Retinal pigment epithelial cell (primary cell): Measurements from ENCODE around the gene PPP2R5C.

ENCODE experiments used
- DNase-seq: peaks from one replicate; pipeline ENCODE4 v3.0.0-alpha.2; 2010; ENCODE audit warnings: low read depth
- H3K4me3 ChIP-seq: 2 replicates; pipeline ENCODE4 v1.5.1; 2011; ENCODE audit warnings: mild to moderate bottlenecking, low read length, control low read depth, moderate library complexity
- TF ChIP-seq, protein P1 (sequence below): conservative IDR thresholded peaks from 2 replicates; pipeline ENCODE4 v1.5.1; 2011; ENCODE audit warnings: low read depth, low read length, control low read depth, inconsistent platforms

PPP2R5C gene

DNA sequence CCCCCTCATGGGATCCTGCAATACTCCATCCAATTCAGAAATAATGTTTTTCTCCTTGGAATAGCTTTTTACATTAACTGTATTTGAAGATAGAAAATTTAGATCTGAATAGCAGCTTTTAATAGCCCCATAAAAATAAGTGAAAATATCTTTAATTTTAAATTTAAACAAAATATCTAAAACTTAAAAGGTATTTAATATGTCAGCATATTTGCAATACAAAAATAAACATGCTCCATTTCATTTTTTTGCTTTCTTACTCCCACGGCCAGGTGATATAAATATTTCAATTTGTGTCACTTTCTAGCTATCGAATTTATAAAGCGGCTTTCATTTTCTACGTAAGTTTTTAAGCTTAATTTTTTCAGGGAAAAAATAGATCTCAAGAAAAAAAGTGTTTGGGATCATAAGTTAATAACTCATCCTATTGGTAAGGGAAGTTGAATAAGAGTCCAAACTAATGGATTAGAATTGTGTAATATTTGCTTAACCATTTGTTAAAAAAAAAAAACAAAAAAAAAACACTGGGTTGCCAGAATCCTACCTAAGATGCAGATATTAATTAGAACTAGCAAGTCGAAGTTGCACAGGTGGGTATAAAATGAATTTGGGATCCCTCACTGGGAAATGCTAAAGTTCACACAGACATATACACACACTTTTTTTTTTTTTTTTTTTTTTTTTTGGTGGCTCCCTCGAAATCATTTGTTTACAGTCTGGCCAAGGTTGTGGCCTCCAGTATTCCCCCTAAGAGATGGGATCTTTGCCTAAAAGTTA, 47.6 kb downstream of the PPP2R5C start:
- DNase-seq: no peak
- TF ChIP-seq, protein P1, sequence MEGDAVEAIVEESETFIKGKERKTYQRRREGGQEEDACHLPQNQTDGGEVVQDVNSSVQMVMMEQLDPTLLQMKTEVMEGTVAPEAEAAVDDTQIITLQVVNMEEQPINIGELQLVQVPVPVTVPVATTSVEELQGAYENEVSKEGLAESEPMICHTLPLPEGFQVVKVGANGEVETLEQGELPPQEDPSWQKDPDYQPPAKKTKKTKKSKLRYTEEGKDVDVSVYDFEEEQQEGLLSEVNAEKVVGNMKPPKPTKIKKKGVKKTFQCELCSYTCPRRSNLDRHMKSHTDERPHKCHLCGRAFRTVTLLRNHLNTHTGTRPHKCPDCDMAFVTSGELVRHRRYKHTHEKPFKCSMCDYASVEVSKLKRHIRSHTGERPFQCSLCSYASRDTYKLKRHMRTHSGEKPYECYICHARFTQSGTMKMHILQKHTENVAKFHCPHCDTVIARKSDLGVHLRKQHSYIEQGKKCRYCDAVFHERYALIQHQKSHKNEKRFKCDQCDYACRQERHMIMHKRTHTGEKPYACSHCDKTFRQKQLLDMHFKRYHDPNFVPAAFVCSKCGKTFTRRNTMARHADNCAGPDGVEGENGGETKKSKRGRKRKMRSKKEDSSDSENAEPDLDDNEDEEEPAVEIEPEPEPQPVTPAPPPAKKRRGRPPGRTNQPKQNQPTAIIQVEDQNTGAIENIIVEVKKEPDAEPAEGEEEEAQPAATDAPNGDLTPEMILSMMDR: no peak
- peak overlapping the region; percentile 95 for H3K4me3 ChIP-seq

DNA sequence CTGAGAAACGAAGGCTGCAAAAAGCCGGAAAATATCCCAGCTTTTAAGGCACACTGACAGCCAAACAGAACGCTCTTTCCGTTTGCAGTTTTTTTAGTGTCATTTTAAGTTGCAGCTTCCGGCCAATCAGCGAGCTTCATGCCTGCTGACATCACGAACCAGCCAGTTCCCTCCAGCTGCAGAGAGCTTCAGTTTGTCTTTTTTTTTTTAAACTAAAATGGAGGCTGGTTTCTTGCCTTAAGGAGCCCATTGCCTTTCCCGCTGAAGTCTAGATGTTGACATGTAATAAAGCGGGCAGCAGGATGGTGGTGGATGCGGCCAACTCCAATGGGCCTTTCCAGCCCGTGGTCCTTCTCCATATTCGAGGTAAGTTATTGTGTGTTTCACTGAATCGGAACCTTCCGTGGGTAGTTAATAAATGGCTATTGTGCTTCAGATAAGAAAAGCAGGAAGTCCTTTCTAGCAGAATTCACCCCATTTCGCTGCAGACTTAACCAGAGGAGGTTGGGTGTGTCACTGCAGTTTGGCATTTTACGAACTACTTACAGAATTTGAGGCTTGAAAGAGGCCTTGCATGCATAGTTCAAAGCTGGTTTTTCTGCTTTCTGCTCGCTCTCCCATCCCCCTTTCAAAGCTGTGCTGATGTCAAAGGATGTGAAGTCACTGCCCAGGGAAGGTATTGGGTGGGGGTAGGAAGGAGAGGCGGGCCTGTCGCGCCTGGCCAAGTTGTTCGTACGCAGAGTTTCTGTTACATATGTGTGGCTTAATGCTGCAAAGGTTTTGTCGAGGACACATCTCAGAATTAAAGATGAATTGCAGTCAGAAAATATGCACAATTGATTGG, 48.4 kb downstream of the PPP2R5C start:
- DNase-seq: peak; percentile 82
- TF ChIP-seq, protein P1: no peak
- H3K4me3 ChIP-seq: peak overlapping the region; percentile 95

DNA sequence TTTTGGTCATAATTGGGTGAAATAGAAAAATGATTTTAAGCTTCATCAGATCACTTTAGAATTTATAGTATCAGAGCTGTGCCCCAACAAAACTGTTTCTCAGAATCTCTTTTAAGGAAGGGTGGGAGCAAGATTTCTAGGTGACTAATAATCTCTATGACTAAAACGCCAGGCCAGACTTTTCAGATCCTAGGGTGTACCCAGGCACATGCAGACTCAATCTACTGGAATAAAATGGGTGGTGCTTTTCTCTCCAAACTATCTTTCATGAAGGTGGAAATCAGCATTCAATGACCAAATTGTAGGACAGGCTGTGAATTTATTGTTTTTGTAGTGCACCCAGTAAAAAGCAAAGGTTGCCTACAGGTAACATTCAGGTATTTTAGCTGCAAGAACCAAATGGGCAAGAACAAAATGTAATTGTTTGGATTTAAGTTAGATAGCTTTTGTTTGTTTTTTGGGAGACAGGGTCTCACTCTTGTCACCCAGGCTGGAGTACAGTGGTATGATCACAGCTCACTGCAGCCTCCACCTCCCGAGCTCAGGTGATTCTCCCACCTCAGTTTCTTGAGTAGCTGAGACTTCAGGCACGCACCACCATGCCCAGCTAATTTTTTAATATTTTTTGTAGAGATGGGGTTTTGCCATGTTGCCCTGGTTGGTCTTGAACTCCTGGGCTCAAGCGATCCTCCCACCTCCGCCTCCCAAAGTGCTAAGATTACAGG, 49.5 kb downstream of the PPP2R5C start:
- TF ChIP-seq, protein P1: no peak
- DNase-seq: no peak
- peak overlapping the region; percentile 95 for H3K4me3 ChIP-seq

DNA sequence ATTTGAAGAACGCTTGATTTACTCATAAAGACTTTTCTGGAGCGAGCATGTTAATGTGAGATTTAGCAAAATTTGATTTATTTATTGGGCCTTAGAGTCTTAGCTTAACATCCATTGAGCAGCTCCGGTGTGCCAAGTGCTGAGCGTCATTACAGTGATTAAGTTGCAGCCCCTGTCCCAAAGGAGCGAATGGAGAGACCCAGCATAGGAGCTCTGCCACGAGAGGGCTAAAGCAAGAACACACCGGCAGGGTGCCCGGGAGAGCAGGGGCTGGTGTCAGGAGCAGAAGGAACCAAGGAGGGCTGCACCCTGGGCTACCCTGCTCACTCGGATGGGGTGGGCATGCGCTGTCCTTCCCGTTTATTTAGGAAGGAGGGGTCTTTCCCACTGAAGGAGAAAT, 50.6 kb downstream of the PPP2R5C start:
- no peak overlapping the region for H3K4me3 ChIP-seq
- TF ChIP-seq, protein P1: no peak
- DNase-seq: no peak

DNA sequence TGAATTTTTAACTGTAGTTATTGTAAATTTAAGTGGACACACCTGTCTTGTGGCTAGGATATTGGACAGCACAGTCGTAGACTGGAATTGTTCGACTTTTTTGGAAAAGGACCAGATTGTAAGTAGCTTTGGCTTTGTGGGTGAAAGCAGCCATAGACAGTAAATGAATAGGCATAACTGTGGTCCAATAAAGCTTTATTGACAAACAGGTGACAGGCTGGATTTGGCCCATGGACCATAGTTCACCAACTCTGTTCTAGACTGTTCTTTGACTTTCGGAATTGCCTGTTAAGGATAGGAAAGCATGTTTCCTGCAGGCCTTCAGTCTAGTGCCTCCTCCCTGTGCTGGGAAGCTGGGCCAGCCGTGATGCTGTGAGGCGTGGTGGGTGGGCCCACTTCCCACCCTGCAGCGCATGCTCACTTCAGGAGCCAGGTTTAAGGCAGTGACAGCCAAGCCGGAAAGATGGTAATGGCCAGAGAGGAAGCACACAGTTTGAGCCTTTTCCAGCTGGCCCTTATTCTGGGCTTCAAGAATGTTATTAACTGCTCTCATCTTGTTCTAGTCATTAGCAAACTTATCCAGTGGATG, 51.8 kb downstream of the PPP2R5C start:
- H3K4me3 ChIP-seq: no peak overlapping the region
- DNase-seq: no peak
- TF ChIP-seq, protein P1: no peak

DNA sequence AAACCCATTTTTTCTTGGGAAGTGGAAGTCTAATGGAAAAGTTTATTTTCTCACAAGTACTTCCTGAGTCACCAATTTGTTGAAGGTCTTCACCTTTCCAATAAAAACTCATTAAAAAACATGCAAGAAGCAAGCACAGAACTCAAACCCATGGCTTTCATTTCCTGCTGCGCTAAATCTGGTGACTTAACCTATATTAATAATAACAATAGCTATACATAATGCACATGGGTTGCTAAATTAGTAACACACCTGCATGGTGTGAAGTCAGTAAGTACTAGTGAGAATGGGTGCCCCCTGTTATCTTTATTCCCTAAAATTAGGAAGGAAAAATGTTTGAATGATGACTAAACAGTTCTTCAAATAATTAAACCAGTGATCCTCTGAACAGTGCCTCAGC, 52.3 kb downstream of the PPP2R5C start:
- no peak for DNase-seq
- TF ChIP-seq, protein P1: no peak
- H3K4me3 ChIP-seq: no peak overlapping the region
